Suppressor macrophage treated with lipopolysaccharide for 4 hours (primary cell): ENCODE results near the gene FREM1.

Experiments
- DNase-seq: peaks from one replicate; pipeline ENCODE4 v3.0.0-alpha.2; 2020

The FREM1 gene

GRCh38 chr9:14908295-14909180 lies 1.7 kb downstream of the FREM1 start:
- DNase-seq, result no peak

DNA sequence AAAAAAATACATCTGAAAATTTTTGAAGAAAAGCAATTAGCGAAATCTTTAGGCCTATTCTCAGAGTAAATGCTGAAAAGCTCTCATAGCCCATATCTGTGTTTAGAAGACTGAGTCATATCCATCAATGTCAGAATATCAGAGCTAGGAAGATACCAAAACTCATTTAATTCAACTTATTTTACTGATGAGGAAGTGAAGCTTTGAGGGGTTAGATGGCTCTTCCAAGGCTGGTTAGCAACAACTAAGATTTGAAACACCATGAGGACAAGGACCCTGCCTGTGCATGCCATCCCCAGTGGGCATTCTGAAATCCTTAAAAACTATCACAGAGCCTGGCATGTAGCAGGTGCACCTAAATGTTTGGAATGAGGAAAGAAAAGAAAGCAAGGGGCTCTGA lies 2.5 kb downstream of the FREM1 start:
- no peak for DNase-seq

GRCh38 chr9:14907360-14907685 lies 2.9 kb downstream of the FREM1 start:
- DNase-seq, result no peak

DNA sequence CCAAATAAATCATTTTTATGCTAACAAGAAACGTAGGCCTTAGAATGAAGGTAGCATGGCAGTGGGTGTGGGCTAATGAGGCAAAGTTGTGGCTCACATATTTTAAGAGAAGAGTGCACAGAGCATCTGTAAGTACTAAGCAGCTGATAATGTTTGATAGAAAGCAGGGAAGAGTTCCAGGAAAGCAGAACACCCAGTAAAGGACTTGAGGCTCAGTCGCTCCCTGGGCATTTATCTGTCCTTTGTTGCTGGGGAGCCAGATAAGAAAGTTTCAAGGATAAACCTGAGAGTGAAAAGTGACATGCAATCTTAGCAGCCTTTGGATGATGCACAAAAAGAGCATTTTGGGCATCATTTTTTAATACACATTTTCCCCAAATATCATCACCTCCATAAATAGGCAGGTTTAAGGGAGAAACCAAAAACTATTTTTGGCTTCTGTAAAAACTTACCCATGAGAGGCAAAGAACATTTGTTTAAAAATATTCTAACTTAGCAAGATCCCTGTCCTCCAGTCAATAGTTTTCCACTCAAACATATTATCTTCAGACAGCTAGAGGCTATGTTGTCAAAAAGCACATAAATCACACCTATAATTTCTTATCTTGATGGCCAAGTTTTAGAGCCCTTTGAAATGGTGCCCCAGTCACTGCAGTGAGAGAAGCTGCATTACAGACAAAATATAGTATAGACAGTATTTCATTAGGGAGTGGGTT lies 3.4 kb downstream of the FREM1 start:
- no peak for DNase-seq

GRCh38 chr9:14906000-14906399 lies 4.2 kb downstream of the FREM1 start:
- no peak for DNase-seq

GRCh38 chr9:14903040-14903439 lies 7.2 kb downstream of the FREM1 start:
- DNase-seq, result no peak

DNA sequence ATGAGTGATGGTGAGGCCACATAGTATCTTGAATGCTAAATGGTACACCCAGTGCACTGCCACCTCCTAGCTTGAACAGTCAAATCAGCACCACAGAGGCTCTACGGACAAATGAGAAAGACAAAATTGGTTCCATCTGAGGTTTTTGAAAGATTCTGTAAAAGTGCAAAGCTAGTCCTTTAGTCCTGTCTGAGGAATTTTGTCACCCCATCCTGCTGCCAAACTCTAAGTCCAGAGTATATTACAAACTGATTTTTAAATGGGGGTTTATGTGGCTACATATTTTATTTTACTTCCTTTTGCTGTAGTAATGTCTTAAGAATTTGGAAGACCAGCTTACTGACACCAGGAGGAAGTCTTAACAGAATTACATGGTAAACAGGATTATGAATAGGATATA lies 7.7 kb downstream of the FREM1 start:
- DNase-seq, result no peak

GRCh38 chr9:14899815-14900193 lies 10.4 kb downstream of the FREM1 start:
- no peak for DNase-seq

- no peak for DNase-seq
These were observed 11.0 kb downstream of the FREM1 start for GRCh38 chr9:14899042-14899814.

DNA sequence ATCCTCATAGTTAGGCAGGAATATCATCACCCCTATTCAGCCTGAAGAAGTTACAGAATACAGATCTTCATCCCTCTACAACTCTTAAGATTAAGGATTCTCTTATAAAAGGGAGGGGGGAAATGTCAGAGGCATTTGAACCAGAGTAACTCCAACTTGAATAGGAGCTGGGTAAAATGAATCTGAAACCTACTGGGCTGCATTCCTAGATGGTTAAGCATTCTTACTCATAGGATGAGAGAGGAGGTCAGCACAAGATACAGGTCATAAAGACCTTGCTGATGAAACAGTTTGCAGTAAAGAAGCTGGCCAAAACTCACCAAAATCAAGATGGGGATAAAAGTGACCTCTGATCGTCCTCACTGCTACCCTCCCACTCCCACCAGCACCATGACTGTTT lies 14.4 kb downstream of the FREM1 start:
- DNase-seq, result no peak

GRCh38 chr9:14893280-14893679 lies 16.9 kb downstream of the FREM1 start:
- DNase-seq, result no peak

- DNase-seq, result no peak
These were observed 18.9 kb downstream of the FREM1 start for GRCh38 chr9:14891332-14891731.

DNA sequence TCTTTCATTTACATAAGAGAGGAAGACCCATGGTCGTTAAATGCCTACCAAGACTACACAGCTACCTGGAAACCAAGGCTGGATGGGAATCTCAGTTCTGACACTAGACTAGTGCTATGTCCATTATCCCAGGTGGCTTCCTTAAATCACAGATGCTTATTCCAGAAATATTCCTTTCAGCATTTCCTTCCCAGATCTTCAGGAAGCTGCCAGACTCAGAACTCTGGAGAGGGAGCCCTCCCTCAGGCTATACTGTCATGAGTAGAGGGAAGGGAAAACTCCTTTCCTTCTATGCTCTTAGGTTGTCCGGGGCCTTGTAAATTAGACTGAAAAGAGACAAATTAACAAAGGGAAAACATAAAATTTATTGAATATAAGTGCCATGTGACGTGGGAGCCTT lies 20.8 kb downstream of the FREM1 start:
- DNase-seq, result no peak

DNA sequence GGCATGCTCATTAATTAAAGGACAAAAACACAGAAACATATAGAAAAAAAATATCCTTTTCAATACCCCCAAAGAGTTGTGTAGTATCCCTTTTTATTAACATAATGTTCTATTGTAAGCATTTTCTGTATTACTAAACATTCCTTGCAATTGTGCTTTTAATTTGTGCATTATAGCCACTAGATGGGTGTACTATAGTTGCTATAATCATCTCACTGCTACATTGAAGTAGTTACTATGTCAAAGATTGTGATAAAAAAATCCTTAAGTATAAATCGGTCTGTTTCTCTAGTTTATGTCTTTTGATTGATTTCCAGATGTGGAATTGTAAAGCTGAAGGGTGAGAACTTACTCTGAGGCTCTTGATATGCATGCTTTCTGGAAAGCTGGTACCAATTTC lies 21.4 kb downstream of the FREM1 start:
- no peak for DNase-seq

GRCh38 chr9:14888272-14888671 lies 22.0 kb downstream of the FREM1 start:
- DNase-seq, result no peak

DNA sequence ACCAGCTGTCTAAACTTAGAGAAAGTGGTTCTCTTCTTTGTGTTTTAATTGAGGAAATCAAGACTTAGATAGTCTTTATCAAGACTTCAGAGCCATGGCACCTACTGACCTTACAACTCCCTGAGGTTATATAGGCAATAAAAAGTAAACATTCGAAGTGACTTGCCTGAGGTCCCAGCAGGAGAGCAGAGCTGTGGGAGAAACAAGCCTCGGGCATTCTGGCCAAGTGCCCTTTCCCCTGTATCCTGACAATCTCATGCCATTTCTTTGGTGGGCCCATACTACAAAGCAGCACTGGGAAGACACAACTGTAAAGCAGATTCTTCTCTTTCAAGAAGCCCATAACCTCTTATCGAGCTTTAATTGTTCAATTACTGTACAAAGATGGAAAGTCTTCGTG lies 23.1 kb downstream of the FREM1 start:
- no peak for DNase-seq

GRCh38 chr9:14883310-14883944 lies 26.8 kb downstream of the FREM1 start:
- DNase-seq, result no peak

GRCh38 chr9:14882090-14882489 lies 28.1 kb downstream of the FREM1 start:
- no peak for DNase-seq

- no peak for DNase-seq
These were observed 29.2 kb downstream of the FREM1 start for GRCh38 chr9:14881006-14881405.

- no peak for DNase-seq
These were observed 40.1 kb downstream of the FREM1 start for GRCh38 chr9:14870090-14870489.

GRCh38 chr9:14869671-14870070 lies 40.6 kb downstream of the FREM1 start:
- DNase-seq, result no peak

DNA sequence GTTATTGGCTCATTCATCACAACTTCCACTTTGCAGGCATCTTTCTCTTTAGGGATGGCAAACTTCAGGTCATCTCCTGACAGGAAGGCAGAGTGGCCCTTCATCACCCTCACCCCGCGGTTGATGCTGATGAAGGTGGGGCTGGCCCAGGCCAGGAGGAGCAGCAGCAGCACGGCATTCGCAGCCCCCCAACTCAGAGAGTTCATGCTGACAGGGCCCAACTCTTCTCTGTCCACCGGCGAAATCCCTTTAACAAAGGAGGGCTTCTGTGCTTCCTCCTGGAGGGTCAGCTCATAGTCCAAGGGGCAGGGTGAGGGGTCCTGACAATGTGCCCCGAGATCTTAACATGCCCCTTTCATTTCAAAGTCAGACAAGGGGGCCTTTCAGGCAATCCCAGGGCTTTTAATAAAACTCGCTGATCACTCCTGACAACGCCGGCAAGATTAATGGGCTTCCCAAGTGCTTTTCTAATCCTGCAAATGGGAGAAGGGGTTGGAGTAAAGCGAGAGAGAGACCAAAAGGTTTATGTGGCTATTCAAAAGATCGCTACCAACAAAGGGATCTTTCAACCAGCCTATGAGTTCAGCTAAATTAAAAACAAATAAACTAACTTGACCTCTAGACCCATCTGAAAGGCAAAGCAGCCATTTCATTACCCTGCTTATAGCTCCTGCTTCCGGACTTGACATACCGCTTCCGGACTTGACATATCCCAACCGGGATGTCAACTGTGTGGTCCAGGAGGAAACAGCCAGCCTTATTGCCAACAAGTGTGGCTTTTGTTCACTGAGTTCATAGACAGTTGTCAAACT lies 41.2 kb downstream of the FREM1 start:
- DNase-seq, result no peak

- DNase-seq, result no peak
These were observed 41.8 kb downstream of the FREM1 start for GRCh38 chr9:14868418-14868771.
